HPDE6-E6E7 (cell line): Measurements from ENCODE around the gene GCSH.

Experiments used
- DNase-seq: peaks from one replicate; pipeline ENCODE4 v3.0.0; 2011; ENCODE audit warnings: missing footprints; ENCODE audit errors: extremely low spot score

Gene GCSH

DNA sequence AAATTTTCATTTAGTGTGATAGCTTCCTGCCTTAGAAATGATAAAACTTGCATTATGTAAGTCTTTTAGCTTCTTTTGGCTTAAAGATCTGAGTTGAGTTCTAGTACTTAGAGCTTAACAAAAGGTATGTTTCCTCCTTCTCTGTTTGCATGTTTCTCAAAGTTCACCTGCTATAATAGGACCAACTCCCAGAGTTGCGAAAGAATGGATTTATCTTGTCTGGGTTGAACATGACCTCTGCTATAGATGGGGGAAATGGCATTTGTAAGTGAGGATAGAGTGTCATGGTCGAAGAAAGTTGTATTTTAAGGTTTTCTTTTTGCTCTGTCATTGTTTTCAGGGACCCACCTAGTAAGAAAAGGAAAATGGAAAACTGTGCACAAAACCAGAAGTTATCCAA is 53.4 kb downstream of the GCSH start:
- no peak for DNase-seq

DNA sequence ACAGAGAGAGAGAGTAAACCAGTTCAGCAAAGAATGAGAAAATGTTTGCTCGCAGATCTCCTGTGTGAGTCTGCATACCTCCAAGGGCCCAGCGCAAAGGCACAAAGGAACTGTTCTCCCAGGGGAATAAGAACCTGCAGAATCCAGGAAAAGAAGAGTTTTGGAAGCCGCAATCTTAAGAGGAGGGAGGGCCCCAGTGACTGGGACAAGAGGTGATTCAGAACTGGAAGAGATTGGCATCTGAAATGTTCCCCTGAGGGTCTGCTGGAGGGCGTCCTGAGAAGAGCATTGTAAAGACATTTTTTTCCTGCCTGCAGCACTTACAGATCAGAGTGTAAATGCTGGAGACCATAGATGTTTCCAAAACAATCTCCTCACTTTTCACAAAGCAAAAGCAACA is 54.5 kb downstream of the GCSH start:
- no peak for DNase-seq

DNA sequence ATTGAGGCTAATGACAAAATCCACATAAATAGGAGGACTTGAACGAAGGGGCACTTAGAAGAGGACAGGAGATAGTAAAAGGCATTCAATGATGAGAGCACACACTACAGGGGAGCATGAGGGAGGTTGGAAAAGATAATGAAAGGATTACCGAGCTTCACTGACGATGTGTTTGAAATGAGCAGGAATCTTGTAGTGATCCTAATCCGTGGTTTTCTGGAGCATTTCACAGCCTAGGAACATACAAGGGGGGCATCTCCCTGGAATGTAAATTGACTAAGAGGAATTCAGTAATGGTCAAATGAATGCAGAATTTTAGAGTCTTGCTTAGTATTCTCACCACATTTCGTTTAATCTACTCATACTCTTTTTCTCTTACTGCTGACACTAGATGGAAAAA is 55.4 kb downstream of the GCSH start:
- no peak for DNase-seq

DNA sequence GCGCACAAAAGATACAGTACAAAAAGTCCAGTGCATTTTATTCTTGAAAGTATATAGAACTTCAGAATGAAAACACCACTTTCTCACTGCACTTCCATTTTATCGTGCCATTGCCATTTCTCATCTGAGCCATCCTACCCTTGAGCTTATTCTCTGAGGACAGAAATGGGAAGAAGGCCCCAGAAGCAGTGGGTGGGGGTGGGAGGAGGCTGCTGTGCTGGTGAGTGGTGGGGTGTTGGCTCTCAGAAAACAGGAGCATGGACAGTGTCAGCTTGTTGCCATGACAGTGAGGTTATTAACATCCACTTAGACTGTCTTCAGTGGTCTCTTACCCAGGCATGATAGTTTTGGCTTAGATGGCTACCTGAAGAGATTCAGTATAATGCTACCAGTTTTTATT is 56.1 kb downstream of the GCSH start:
- DNase-seq, result no peak

DNA sequence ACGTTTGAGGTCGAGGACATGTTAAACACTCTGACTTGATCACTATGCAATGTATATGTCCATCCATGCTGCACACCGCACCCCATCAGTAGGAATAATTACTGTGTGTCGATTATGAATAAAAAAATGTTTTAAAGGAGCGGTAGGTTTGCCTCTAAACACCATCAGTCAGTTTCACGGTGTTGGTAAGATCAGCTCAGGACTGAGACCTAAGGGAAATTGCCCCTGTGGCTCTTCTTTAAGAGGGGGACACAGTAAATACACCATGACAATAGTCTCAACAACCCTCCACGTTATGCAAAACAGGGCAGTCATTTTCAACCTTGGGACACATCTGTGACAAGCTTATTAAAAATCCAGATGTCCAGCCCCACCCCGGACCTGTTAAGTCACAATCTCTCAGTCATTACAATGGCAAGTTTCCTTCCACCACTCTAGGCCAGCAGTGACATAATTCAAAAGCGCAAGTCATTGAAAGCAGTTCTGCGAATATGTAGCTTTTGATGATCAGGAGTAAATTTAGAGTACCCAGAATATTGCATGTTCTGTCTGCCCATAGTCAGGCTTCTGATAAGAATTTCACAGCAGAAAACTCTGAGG is 59.3 kb downstream of the GCSH start:
- DNase-seq, result no peak

DNA sequence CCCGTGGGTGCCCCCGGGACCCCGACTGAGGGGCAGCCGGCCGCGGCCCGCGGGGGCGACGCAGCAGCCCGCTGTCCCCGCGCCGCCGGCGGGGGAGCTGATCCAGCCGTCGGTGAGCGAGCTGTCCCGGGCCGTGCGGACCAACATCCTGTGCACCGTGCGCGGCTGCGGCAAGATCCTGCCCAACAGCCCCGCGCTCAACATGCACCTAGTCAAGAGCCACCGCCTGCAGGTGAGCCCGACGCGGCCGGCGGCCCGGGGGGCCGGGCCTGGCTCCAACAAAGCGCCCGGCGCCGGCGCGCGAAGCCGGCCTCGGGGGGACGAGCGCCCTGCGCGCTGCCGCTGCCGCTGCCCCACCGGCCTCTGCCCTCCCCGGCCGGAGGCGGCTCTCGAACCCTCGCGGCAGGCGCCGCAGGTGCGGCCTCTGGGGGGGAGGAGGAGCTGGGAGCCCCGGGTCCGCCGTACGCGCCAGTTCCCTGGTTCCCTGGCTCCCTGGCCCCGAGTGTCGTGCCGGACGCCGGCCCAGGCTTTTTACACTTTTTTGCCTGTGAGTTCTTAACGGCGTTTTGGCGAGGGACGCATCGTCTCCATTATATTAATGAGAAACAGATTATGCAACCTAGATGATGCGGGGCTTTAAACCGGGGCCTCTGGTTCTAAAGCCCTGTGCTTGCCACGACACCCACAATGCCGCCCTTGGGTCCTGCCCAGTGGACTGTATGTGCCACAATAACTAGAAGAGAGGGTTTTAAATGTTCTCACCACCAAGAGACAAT is 60.0 kb downstream of the GCSH start:
- peak; percentile 31 for DNase-seq

DNA sequence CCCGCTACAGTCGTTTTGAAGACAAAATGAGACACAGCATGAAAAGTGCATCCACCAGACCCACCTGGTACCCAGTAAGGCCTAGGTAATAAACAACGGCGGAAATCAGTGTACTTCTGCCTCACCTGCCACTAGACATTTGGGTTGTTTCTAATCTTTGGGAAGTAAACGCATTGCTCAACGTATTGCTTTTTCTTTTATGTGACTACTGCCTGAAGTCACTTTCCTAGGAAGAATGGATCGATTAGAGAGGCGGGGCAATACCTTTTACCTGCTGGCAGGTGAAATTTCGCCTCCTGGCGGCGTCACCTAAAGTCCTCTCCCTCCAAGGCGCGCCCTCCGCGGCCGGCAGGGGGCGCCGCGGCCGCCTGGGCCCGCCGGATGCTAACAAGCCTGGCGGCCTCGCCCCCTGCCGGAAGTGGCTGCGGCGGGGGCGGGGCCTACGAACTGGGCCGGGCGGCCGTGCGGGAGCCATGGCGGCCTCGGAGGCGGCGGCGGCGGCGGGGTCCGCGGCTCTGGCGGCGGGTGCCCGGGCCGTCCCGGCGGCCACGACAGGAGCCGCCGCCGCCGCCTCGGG is 60.7 kb downstream of the GCSH start, which contains the start of gene ATMIN:
TSS of gene ATMIN (plus strand) at position 445 of the 577 bp plus-strand sequence. CDS start at position 474, 29 bp downstream.
- DNase-seq, result peak; percentile 96
